ENCODE results near the gene OVOL1.

Gene OVOL1

GRCh38 chr11:65794570-65795510, 8.0 kb downstream of the OVOL1 start:
- TF ChIP-seq CTCF (IDR thresholded peaks at IDR 0.05; ENCODE audit: extremely low read depth, missing control alignments): no peak
- no peak for DNase-seq (ENCODE audit: low spot score)

GRCh38 chr11:65796726-65797601, 10.1 kb downstream of the OVOL1 start:
- no peak for DNase-seq (ENCODE audit: low spot score)
- no peak for TF ChIP-seq CTCF (IDR thresholded peaks at IDR 0.05; ENCODE audit: extremely low read depth, missing control alignments)

GRCh38 chr11:65797711-65798110, 10.8 kb downstream of the OVOL1 start:
- DNase-seq (ENCODE audit: low spot score): no peak
- no peak for TF ChIP-seq CTCF (IDR thresholded peaks at IDR 0.05; ENCODE audit: extremely low read depth, missing control alignments)

DNA sequence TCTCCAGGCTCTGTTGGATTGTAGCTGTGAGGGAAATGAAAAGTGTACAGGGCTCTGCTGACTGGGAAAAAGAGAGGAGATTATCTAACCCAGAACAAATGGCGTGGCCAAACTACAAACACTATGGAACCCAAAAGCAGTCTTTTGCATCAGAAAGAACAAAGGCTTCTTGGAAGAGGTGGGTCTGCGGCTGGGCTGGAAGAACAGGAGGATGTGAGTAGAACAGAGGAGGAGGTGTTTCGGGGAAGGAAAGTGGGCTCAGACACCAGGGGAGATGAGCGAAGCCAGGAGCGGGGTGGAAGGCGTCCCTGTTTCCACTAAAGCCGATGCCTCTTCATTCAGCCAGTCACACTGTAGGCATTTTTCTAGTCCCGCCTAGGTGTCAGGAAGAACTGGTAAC, 12.0 kb downstream of the OVOL1 start:
- no peak for TF ChIP-seq CTCF (IDR thresholded peaks at IDR 0.05; ENCODE audit: extremely low read depth, missing control alignments)
- no peak for DNase-seq (ENCODE audit: low spot score)

- DNase-seq (ENCODE audit: low spot score): no peak
- TF ChIP-seq CTCF (IDR thresholded peaks at IDR 0.05; ENCODE audit: extremely low read depth, missing control alignments): no peak
Measured at GRCh38 chr11:65801153-65801987, 14.5 kb downstream of the OVOL1 start.

GRCh38 chr11:65802841-65803240, 16.0 kb downstream of the OVOL1 start:
- TF ChIP-seq CTCF (IDR thresholded peaks at IDR 0.05; ENCODE audit: extremely low read depth, missing control alignments): no peak
- peak; percentile 83 for DNase-seq (ENCODE audit: low spot score)

All from GM20000 (cell line).